SK-N-SH (cell line): ENCODE results near the gene TRAIP. TPM values are rescaled to one million over a fixed set of nuclear protein-coding genes. Genes with fewer than 3 reads are reported as not detected.

Source experiments
- CTCF ChIA-PET: fragments of 300-600, 350-600 bp; formaldehyde crosslinking; extraction: SDS; loops from one replicate; lab custom pipeline; 2021; lab: Yijun Ruan, JAX
- POLR2A ChIA-PET: fragments of 350-600 bp; sonication (Branson Sonifier 250); formaldehyde crosslinking; extraction: SDS; loops from one replicate; lab custom pipeline; 2020; ENCODE audit warnings: antibody characterized with exemption, inconsistent platforms; lab: Yijun Ruan, JAX
- DNase-seq: peaks from one replicate; pipeline ENCODE4 v3.0.0; 2012
- H2AFZ ChIP-seq: fragments of 200-600 bp; sonication (generic); 2 replicates; pipeline ENCODE4 v1.8.1; 2016; ENCODE audit warnings: antibody characterized with exemption, mild to moderate bottlenecking, low read depth
- H3F3A ChIP-seq: fragments of 200-600 bp; sonication (generic); replicated peaks from 2 replicates; pipeline ENCODE3; 2016; ENCODE audit warnings: antibody characterized with exemption, mild to moderate bottlenecking; ENCODE audit not compliant: insufficient read depth
- H3K27ac ChIP-seq, 2 experiments: fragments of 200-500 bp in 1 of 2; fragments of 200-600 bp in 1 of 2; sonication (Bioruptor generic) in 1 of 2; sonication (generic), shearing (Covaris generic) in 1 of 2; 2 replicates each; pipeline versions ENCODE4 v1.5.1 to v1.6.1; 2014 to 2016; ENCODE audit warnings: low read depth in 2 of 2, inconsistent platforms in 1 of 2, low read length in 1 of 2, mild to moderate bottlenecking in 1 of 2, mixed read lengths in 1 of 2
- H3K27me3 ChIP-seq: fragments of 200-600 bp; sonication (generic), shearing (Covaris generic); 2 replicates; pipeline ENCODE4 v1.6.1; 2016; ENCODE audit warnings: mixed run types; ENCODE audit not compliant: insufficient read depth
- H3K36me3 ChIP-seq, 2 experiments: fragments of 200-500 bp in 1 of 2; fragments of 200-600 bp in 1 of 2; sonication (Bioruptor generic) in 1 of 2; sonication (generic) in 1 of 2; replicated peaks in 1 of 2; 2 replicates each; pipeline versions ENCODE3 to v1.5.1; 2014 to 2016; ENCODE audit warnings: low read length in 1 of 2, mild to moderate bottlenecking in 1 of 2; ENCODE audit not compliant: insufficient read depth in 2 of 2, control insufficient read depth in 1 of 2
- H3K4me1 ChIP-seq, 2 experiments: fragments of 200-500 bp in 1 of 2; fragments of 200-600 bp in 1 of 2; sonication (Bioruptor generic) in 1 of 2; sonication (generic), shearing (Covaris generic) in 1 of 2; 2 replicates each; pipeline versions ENCODE4 v1.5.1 to v1.6.1; 2014 to 2016; ENCODE audit warnings: low read depth in 1 of 2, low read length in 1 of 2, mixed run types in 1 of 2; ENCODE audit not compliant: insufficient read depth in 2 of 2, control insufficient read depth in 1 of 2
- H3K4me2 ChIP-seq: fragments of 200-600 bp; sonication (generic), shearing (Covaris generic); 2 replicates; pipeline ENCODE4 v1.6.1; 2017; ENCODE audit warnings: mixed run types
- H3K4me3 ChIP-seq, 2 experiments: fragments of 200-500 bp in 1 of 2; fragments of 200-600 bp in 1 of 2; sonication (Bioruptor generic) in 1 of 2; sonication (generic), shearing (Covaris generic) in 1 of 2; 2 replicates each; pipeline versions ENCODE4 v1.5.1 to v1.8.1; 2014 to 2016; ENCODE audit warnings: low read depth in 2 of 2, inconsistent platforms in 1 of 2, low read length in 1 of 2, mild to moderate bottlenecking in 1 of 2, mixed read lengths in 1 of 2, moderate library complexity in 1 of 2
- H3K79me2 ChIP-seq: fragments of 200-600 bp; sonication (generic); 2 replicates; pipeline ENCODE4 v1.8.1; 2017; ENCODE audit warnings: mild to moderate bottlenecking; ENCODE audit not compliant: insufficient read depth
- H3K9ac ChIP-seq: fragments of 200-600 bp; sonication (generic); 2 replicates; pipeline ENCODE4 v1.6.1; 2017; ENCODE audit warnings: mixed run types
- H3K9me2 ChIP-seq: fragments of 200-600 bp; sonication (generic); 2 replicates; pipeline ENCODE4 v1.6.1; 2017; ENCODE audit warnings: mixed run types
- H3K9me3 ChIP-seq: fragments of 200-600 bp; sonication (generic); 2 replicates; pipeline ENCODE4 v1.6.1; 2017; ENCODE audit warnings: mixed run types, mild to moderate bottlenecking, moderate library complexity
- H4K20me1 ChIP-seq: fragments of 200-600 bp; sonication (generic); 2 replicates; pipeline ENCODE4 v1.6.1; 2017; ENCODE audit warnings: mild to moderate bottlenecking, mixed run types; ENCODE audit not compliant: insufficient read depth
- CHD2 ChIP-seq: fragments of 150-350 bp; IDR thresholded peaks from 2 replicates; pipeline ENCODE4 v1.6.1; 2018; ENCODE audit warnings: low read length; ENCODE audit not compliant: partially characterized antibody
- ELF1 ChIP-seq: IDR thresholded peaks from 2 replicates; pipeline ENCODE4 v1.4.0; 2012
- EP300 ChIP-seq, 2 experiments: IDR thresholded peaks; 2 replicates each; pipeline versions ENCODE4 v1.4.0 to v1.6.1; 2012; ENCODE audit warnings: borderline replicate concordance in 1 of 2, low read depth in 1 of 2, low read length in 1 of 2
- FOSL2 ChIP-seq: IDR thresholded peaks from 2 replicates; pipeline ENCODE4 v1.4.0; 2012; ENCODE audit warnings: low read depth, mild to moderate bottlenecking, moderate library complexity, borderline replicate concordance
- FOXM1 ChIP-seq: IDR thresholded peaks from 2 replicates; pipeline ENCODE4 v1.4.0; 2012; ENCODE audit warnings: low read depth, mild to moderate bottlenecking
- MXI1 ChIP-seq: IDR thresholded peaks from 2 replicates; pipeline ENCODE4 v1.6.1; 2012; ENCODE audit warnings: mild to moderate bottlenecking, low read depth, low read length, improper control_type of control experiment
- POLR2AphosphoS5 ChIP-seq: IDR thresholded peaks from 2 replicates; pipeline ENCODE4 v1.6.1; 2012; ENCODE audit warnings: low read depth, low read length
- RAD21 ChIP-seq: IDR thresholded peaks from 2 replicates; pipeline ENCODE4 v1.6.1; 2012; ENCODE audit warnings: mild to moderate bottlenecking, low read length
- SMC3 ChIP-seq: IDR thresholded peaks from 2 replicates; pipeline ENCODE4 v1.6.1; 2012; ENCODE audit warnings: low read depth, low read length, improper control_type of control experiment
- TAF1 ChIP-seq: IDR thresholded peaks from 2 replicates; pipeline ENCODE4 v1.6.1; 2012; ENCODE audit warnings: low read depth, mild to moderate bottlenecking, low read length, moderate library complexity, borderline replicate concordance
- YY1 ChIP-seq: IDR thresholded peaks from 2 replicates; pipeline ENCODE4 v1.4.0; 2012; ENCODE audit warnings: low read depth, mild to moderate bottlenecking
- WGBS: methylation state at CpG from one replicate; pipeline ENCODE4 v1.1.6; 2017; ENCODE audit warnings: low lambda C conversion rate; 5-methylcytosine and 5-hydroxymethylcytosine counted together
- polyA plus RNA-seq, 3 experiments: library from polyadenylated mRNA; depleted of rRNA; stranded (reverse); fragments of >200 nt; gene quantifications; 2 replicates each; pipeline ENCODE4 v1.2.3, GENCODE V29; 2012
- TF ChIP-seq, protein P1 (sequence below): fragments of 150-350 bp; IDR thresholded peaks from 2 replicates; pipeline ENCODE4 v1.6.1; 2017; ENCODE audit warnings: antibody characterized with exemption, low read length, low read depth, borderline replicate concordance
- TF ChIP-seq, protein P2 (sequence below): IDR thresholded peaks from 2 replicates; pipeline ENCODE4 v1.4.0; 2012; ENCODE audit warnings: low read depth, borderline replicate concordance
- TF ChIP-seq, protein P3 (sequence below): IDR thresholded peaks from 2 replicates; pipeline ENCODE4 v1.6.1; 2012; ENCODE audit warnings: mild to moderate bottlenecking, low read depth, low read length, moderate library complexity

TRAIP gene
- polyA plus RNA-seq, 1 of the 3 experiments (the other 2 are of a cell fraction), result 8.1 TPM

DNA sequence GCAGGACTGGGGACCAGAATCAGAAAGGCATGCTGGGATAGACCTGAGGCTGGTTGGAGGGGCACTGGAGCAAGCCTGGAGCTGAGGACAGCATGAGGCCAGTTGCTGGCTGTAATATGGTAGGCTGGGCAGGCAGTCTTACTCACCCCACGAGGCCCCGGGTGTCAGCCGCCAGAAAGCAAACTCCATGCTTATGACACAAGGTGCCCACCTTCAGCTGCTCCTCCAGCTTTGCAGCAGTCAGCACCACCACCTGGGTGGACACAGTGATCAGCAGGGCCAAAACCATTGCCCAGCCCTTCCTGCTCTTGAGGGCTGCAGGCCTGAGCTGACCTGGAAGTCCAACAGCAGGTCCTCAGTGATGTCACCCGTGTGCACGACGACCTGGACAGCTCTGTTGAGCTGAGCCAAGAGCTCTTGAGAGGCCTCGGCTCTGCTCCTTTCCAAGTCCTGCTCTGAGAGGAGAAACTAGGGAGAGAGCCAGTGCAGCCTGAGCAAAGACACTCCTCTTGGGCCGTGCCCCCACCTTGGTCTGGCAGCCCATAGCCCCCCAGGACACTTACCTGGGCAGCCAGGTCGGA is 43.4 kb downstream of the TRAIP start:
- Histone ChIP-seq H3F3A (peaks cover 4% of the 10 kb centered on the region), H3K36me3 (no peaks in the 10 kb centered on the region), H3K9me3 (no peaks in the 10 kb centered on the region), H3K9me2 (no peaks in the 10 kb centered on the region), H3K27me3 (no peaks in the 10 kb centered on the region), H3K4me1 (peaks cover 0 to 34% of the 10 kb centered on the region in 2 experiments; a peak in 2 of 4 replicates), H3K27ac (no peak overlapping the region), H3K4me3 (peak overlapping the region in 1 of 2 experiments; percentile 51; a peak in 3 of 4 replicates), H3K4me2 (peak overlapping the region; percentile 73), H4K20me1 (no peaks in the 10 kb centered on the region), H3K79me2 (no peaks in the 10 kb centered on the region), H2AFZ (peak overlapping the region; percentile 92; the same call in 1 of the 2 replicates), H3K9ac (peak overlapping the region; percentile 38)
- ChIA-PET POLR2A (no interaction called here), CTCF (interaction anchor here (1.2 to 17.6 kb wide), 2 partner anchors 10 to 23 kb away, joined by 5 to 386 read pairs; partner anchors contain the start of gene INKA1)
- DNase-seq, result no peak
- WGBS, result 88% methylated on average over 5 of the region's 9 CpGs
- no peak for TF ChIP-seq CHD2
- no peak for TF ChIP-seq FOXM1
- no peak for TF ChIP-seq ELF1
- no peak for TF ChIP-seq YY1
- no peak for TF ChIP-seq POLR2AphosphoS5
- TF ChIP-seq TAF1, result no peak
- no peak for TF ChIP-seq EP300 (IDR thresholded peaks at IDR 0.05; ENCODE audit: borderline replicate concordance in 1 of 2, low read depth in 1 of 2, low read length in 1 of 2)
- TF ChIP-seq, protein P1, sequence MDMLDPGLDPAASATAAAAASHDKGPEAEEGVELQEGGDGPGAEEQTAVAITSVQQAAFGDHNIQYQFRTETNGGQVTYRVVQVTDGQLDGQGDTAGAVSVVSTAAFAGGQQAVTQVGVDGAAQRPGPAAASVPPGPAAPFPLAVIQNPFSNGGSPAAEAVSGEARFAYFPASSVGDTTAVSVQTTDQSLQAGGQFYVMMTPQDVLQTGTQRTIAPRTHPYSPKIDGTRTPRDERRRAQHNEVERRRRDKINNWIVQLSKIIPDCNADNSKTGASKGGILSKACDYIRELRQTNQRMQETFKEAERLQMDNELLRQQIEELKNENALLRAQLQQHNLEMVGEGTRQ, result no peak
- TF ChIP-seq, protein P2, sequence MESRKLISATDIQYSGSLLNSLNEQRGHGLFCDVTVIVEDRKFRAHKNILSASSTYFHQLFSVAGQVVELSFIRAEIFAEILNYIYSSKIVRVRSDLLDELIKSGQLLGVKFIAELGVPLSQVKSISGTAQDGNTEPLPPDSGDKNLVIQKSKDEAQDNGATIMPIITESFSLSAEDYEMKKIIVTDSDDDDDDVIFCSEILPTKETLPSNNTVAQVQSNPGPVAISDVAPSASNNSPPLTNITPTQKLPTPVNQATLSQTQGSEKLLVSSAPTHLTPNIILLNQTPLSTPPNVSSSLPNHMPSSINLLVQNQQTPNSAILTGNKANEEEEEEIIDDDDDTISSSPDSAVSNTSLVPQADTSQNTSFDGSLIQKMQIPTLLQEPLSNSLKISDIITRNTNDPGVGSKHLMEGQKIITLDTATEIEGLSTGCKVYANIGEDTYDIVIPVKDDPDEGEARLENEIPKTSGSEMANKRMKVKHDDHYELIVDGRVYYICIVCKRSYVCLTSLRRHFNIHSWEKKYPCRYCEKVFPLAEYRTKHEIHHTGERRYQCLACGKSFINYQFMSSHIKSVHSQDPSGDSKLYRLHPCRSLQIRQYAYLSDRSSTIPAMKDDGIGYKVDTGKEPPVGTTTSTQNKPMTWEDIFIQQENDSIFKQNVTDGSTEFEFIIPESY, result no peak
- TF ChIP-seq, protein P3, sequence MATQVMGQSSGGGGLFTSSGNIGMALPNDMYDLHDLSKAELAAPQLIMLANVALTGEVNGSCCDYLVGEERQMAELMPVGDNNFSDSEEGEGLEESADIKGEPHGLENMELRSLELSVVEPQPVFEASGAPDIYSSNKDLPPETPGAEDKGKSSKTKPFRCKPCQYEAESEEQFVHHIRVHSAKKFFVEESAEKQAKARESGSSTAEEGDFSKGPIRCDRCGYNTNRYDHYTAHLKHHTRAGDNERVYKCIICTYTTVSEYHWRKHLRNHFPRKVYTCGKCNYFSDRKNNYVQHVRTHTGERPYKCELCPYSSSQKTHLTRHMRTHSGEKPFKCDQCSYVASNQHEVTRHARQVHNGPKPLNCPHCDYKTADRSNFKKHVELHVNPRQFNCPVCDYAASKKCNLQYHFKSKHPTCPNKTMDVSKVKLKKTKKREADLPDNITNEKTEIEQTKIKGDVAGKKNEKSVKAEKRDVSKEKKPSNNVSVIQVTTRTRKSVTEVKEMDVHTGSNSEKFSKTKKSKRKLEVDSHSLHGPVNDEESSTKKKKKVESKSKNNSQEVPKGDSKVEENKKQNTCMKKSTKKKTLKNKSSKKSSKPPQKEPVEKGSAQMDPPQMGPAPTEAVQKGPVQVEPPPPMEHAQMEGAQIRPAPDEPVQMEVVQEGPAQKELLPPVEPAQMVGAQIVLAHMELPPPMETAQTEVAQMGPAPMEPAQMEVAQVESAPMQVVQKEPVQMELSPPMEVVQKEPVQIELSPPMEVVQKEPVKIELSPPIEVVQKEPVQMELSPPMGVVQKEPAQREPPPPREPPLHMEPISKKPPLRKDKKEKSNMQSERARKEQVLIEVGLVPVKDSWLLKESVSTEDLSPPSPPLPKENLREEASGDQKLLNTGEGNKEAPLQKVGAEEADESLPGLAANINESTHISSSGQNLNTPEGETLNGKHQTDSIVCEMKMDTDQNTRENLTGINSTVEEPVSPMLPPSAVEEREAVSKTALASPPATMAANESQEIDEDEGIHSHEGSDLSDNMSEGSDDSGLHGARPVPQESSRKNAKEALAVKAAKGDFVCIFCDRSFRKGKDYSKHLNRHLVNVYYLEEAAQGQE, result no peak
- TF ChIP-seq SMC3, result no peak
- no peak for TF ChIP-seq MXI1
- TF ChIP-seq RAD21, result no peak
- TF ChIP-seq FOSL2, result no peak
